Measurements from ENCODE around the gene ZC2HC1B. TPM values are rescaled to one million over a fixed set of nuclear protein-coding genes. Genes with fewer than 3 reads are reported as not detected.

ZC2HC1B gene
- total and polyA plus RNA-seq, 2 of the 8 experiments (the other 6 are each of a cell fraction or from before 2014, with no cell fraction given) = not detected

DNA sequence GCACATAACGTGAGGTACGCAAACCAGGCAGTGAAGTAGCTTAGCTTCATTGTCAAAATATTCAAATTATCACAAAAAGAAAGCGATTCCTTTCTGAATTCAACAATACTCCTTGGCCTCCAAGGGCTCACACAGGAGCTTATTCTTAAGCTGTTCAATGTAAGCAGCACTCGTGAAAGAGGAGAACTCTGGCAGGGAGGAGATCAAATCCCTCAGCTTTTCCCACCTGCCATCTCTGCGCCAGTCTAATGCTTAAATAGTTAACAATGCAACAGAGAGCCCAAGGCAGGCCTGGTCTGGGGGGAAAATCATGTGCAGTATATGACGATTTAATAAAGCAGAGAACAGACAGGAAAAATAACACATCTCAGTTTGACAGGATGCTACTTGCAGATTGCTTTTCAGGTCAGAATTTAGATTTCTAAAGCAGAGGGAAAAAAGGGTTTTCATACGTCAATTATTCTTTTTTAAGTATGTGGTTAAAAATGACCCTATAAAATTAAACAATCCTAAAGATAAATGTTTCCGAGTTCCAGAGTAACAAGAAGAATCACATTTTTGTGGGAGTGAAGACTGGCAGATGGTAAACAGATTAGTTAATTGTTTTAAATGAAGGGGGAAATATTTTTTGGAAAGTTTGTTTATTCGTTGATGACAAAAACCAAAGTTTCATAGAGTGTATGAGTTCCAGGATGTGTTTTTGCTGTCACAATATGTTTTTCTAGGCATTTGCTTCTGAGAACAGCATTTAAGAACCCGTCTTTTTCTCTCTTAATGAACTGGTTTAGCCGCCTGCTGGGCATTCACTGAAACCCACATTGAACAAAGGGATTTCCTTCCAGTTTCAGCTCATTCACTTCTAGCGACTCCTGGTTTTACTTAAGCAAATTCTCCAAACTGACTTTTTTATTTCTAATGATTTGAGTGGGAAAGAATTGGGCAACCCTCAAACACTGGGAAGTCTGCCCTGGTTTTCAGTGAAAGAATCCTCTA, 97.9 kb downstream of the ZC2HC1B start:
- no peak overlapping the region for H2AFZ ChIP-seq (ENCODE audit: low read length)
- peak overlapping the region in 1 of 2 experiments; percentile 34; a peak in 3 of 4 replicates for H3K4me2 ChIP-seq (ENCODE audit: insufficient read depth in 1 of 2, low read depth in 2 of 2, low read length in 2 of 2)
- no peak for DNase-seq (ENCODE audit: low read depth in 1 of 2, low spot score in 2 of 2)
- H3K4me1 ChIP-seq (replicated peaks in 1 of 4; ENCODE audit: control insufficient read depth in 3 of 4, insufficient read depth in 4 of 4, low read length in 3 of 4) = peaks cover 21 to 72% (median 47%) of the 10 kb centered on the region in 4 experiments
- H2BK120ac ChIP-seq (replicated peaks; ENCODE audit: low read depth, low read length) = no peak overlapping the region
- peak overlapping the region; percentile 12; the same call in 1 of the 2 replicates for H2BK12ac ChIP-seq (ENCODE audit: low read depth, low read length)
- POLR2A ChIA-PET (ENCODE audit: partially characterized antibody) = interaction anchor here (0.6 to 3.7 kb wide), 2 partner anchors 11 kb away, joined by 3 to 19 read pairs; no protein-coding TSS in a partner anchor
- CTCF ChIA-PET (ENCODE audit: partially characterized antibody) = interaction anchor here (0.6 to 18.3 kb wide), 15 partner anchors 8 to 532 kb away, joined by 3 to 591 read pairs (median 5); no protein-coding TSS in a partner anchor
- no peaks in the 10 kb centered on the region for H3K36me3 ChIP-seq (ENCODE audit: control insufficient read depth in 2 of 4, insufficient read depth in 4 of 4, low read length in 3 of 4)
- no peak overlapping the region for H2BK5ac ChIP-seq (ENCODE audit: low read depth, low read length)
- peaks cover 8 to 9% of the 10 kb centered on the region in 2 experiments for H4K20me1 ChIP-seq (replicated peaks in 1 of 2; ENCODE audit: control insufficient read depth in 1 of 2, insufficient read depth in 2 of 2, low read length in 2 of 2)
- H4K8ac ChIP-seq (ENCODE audit: extremely low read depth, insufficient read depth, low read length) = no peak overlapping the region
- H4K5ac ChIP-seq (ENCODE audit: insufficient read length, low read depth, low read length) = no peak overlapping the region
- H3K4ac ChIP-seq (replicated peaks; ENCODE audit: insufficient read length, low read depth, low read length) = no peak overlapping the region
- H3K9me3 ChIP-seq (ENCODE audit: insufficient read depth in 2 of 2, low read depth in 1 of 2, low read length in 1 of 2) = no peaks in the 10 kb centered on the region
- no peak overlapping the region for H2BK20ac ChIP-seq (ENCODE audit: low read length)
- peak overlapping the region in 1 of 4 experiments; percentile 33; a peak in 3 of 8 replicates for H3K4me3 ChIP-seq (ENCODE audit: extremely low read depth in 1 of 4, insufficient read depth in 2 of 4, low read depth in 3 of 4, low read length in 4 of 4)
- peaks cover 67 to 98% (median 89%) of the 10 kb centered on the region in 4 experiments for H3K27me3 ChIP-seq (replicated peaks in 1 of 4; ENCODE audit: control insufficient read depth in 3 of 4, extremely low read depth in 1 of 4, insufficient read depth in 3 of 4, low read length in 3 of 4)
- H3K14ac ChIP-seq (ENCODE audit: insufficient read length) = no peak overlapping the region
- peak; percentile 19 for FAIRE-seq
- no peaks in the 10 kb centered on the region for H3K79me2 ChIP-seq (ENCODE audit: control insufficient read depth in 1 of 2, insufficient read depth in 2 of 2, low read length in 2 of 2)
- H3K9ac ChIP-seq (replicated peaks in 1 of 4; ENCODE audit: extremely low read depth in 1 of 4, low read depth in 3 of 4, low read length in 3 of 4) = no peak overlapping the region
- WGBS, 2 experiments (ENCODE audit: extremely low coverage in 1 of 2, insufficient coverage in 1 of 2, insufficient read length in 1 of 2, insufficient replicate concordance in 2 of 2, low coverage in 1 of 2, low lambda C conversion rate in 2 of 2, missing lambda C conversion rate in 1 of 2) = 8 to 100% methylated on average over 1 to 12 of the region's 12 CpGs
- H3K23me2 ChIP-seq (ENCODE audit: low read depth, low read length) = peaks cover 3% of the 10 kb centered on the region; the same call in 1 of the 2 replicates
- H3K27ac ChIP-seq (ENCODE audit: low read depth, low read length) = no peak overlapping the region
- no peak overlapping the region for H2BK15ac ChIP-seq (ENCODE audit: low read length)
- no peaks in the 10 kb centered on the region for H3K79me1 ChIP-seq (ENCODE audit: low read depth, low read length)
- H3K18ac ChIP-seq (ENCODE audit: extremely low read depth, low read length) = no peak overlapping the region
- no peak overlapping the region for H4K91ac ChIP-seq (replicated peaks; ENCODE audit: insufficient read length, low read length)
- H2AK5ac ChIP-seq (ENCODE audit: low read depth, low read length) = no peak overlapping the region
- no peak overlapping the region for H3K56ac ChIP-seq (replicated peaks; ENCODE audit: insufficient read length, low read depth, low read length)
- no peak overlapping the region for H3K23ac ChIP-seq (ENCODE audit: insufficient read length)
- TF ChIP-seq SIRT6 (IDR thresholded peaks at IDR 0.05; ENCODE audit: low read length) = no peak
- TF ChIP-seq KDM1A (IDR thresholded peaks at IDR 0.05; ENCODE audit: borderline replicate concordance, low read length) = no peak
- TF ChIP-seq, protein P1, sequence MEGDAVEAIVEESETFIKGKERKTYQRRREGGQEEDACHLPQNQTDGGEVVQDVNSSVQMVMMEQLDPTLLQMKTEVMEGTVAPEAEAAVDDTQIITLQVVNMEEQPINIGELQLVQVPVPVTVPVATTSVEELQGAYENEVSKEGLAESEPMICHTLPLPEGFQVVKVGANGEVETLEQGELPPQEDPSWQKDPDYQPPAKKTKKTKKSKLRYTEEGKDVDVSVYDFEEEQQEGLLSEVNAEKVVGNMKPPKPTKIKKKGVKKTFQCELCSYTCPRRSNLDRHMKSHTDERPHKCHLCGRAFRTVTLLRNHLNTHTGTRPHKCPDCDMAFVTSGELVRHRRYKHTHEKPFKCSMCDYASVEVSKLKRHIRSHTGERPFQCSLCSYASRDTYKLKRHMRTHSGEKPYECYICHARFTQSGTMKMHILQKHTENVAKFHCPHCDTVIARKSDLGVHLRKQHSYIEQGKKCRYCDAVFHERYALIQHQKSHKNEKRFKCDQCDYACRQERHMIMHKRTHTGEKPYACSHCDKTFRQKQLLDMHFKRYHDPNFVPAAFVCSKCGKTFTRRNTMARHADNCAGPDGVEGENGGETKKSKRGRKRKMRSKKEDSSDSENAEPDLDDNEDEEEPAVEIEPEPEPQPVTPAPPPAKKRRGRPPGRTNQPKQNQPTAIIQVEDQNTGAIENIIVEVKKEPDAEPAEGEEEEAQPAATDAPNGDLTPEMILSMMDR (IDR thresholded peaks at IDR 0.05; ENCODE audit: control extremely low read depth in 1 of 3, insufficient read depth in 1 of 3, low read depth in 1 of 3, low read length in 3 of 3) = peak in 2 of 3 experiments; percentile 41 to 49; a peak in 3 of 4 replicates
- no peak for TF ChIP-seq EZH2 (IDR thresholded peaks at IDR 0.05; ENCODE audit: low read depth, low read length, severe bottlenecking)
- no peak for TF ChIP-seq BACH1 (IDR thresholded peaks at IDR 0.05; ENCODE audit: low read length)
- peak in 1 of 2 experiments; percentile 43; a peak in 2 of 4 replicates for TF ChIP-seq RAD21 (IDR thresholded peaks at IDR 0.05 in 1 of 2, conservative IDR thresholded peaks at IDR 0.05 in 1 of 2; ENCODE audit: low read depth in 2 of 2, low read length in 2 of 2)
- no peak for TF ChIP-seq PHF8 (conservative IDR thresholded peaks at IDR 0.05; ENCODE audit: low read depth, low read length)
